Measurements from ENCODE around the gene SPEF2.
"Not testable (repeated sequence)": the region's sequence is repeated elsewhere in the genome, so short reads cannot be mapped to it uniquely, and the experiment has no call there.

SPEF2 gene

GRCh38 chr5:35656721-35657120, 39.1 kb downstream of the SPEF2 start:
- no peak for DNase-seq

GRCh38 chr5:35657877-35658276, 40.2 kb downstream of the SPEF2 start:
- DNase-seq = no peak

- no peak for DNase-seq
Measured at GRCh38 chr5:35659556-35659955, 41.9 kb downstream of the SPEF2 start.

- no peak for DNase-seq
Measured at GRCh38 chr5:35660451-35660850, 42.8 kb downstream of the SPEF2 start.

- DNase-seq = no peak
Measured at GRCh38 chr5:35664584-35664983, 46.9 kb downstream of the SPEF2 start.

- no peak for DNase-seq
Measured at GRCh38 chr5:35665096-35665495, 47.4 kb downstream of the SPEF2 start.

GRCh38 chr5:35668319-35668718, 50.7 kb downstream of the SPEF2 start:
- DNase-seq = no peak

GRCh38 chr5:35668794-35669193, 51.1 kb downstream of the SPEF2 start:
- DNase-seq = no peak

- DNase-seq = no peak
Measured at GRCh38 chr5:35671541-35672295, 54.1 kb downstream of the SPEF2 start.

GRCh38 chr5:35672296-35672655, 54.6 kb downstream of the SPEF2 start:
- not testable (repeated sequence) for DNase-seq

- no peak for DNase-seq
Measured at GRCh38 chr5:35672995-35673394, 55.3 kb downstream of the SPEF2 start.

- no peak for DNase-seq
Measured at GRCh38 chr5:35674049-35674448, 56.4 kb downstream of the SPEF2 start.

- DNase-seq = no peak
Measured at GRCh38 chr5:35675392-35675791, 57.7 kb downstream of the SPEF2 start.

- DNase-seq = no peak
Measured at GRCh38 chr5:35677878-35678277, 60.2 kb downstream of the SPEF2 start.

- DNase-seq = no peak
Measured at GRCh38 chr5:35678661-35679060, 61.0 kb downstream of the SPEF2 start.

GRCh38 chr5:35679357-35679756, 61.7 kb downstream of the SPEF2 start:
- no peak for DNase-seq

GRCh38 chr5:35681911-35682310, 64.2 kb downstream of the SPEF2 start:
- no peak for DNase-seq

- DNase-seq = no peak
Measured at GRCh38 chr5:35683466-35683865, 65.8 kb downstream of the SPEF2 start.

GRCh38 chr5:35685161-35685560, 67.5 kb downstream of the SPEF2 start:
- no peak for DNase-seq

- DNase-seq = no peak
Measured at GRCh38 chr5:35687961-35688360, 70.3 kb downstream of the SPEF2 start.

GRCh38 chr5:35694481-35694880, 76.8 kb downstream of the SPEF2 start:
- no peak for DNase-seq

- no peak for DNase-seq
Measured at GRCh38 chr5:35698047-35698808, 80.6 kb downstream of the SPEF2 start.

GRCh38 chr5:35707659-35708058, 90.0 kb downstream of the SPEF2 start:
- no peak for DNase-seq

GRCh38 chr5:35709688-35710087, 92.0 kb downstream of the SPEF2 start:
- DNase-seq = no peak

GRCh38 chr5:35717718-35718117, 100.1 kb downstream of the SPEF2 start:
- DNase-seq = no peak

Measured in activated CD4-positive, alpha-beta T cell treated with anti-CD3 and anti-CD28 coated beads for 4 hours (primary cell).